NCI-H1092 treated with DMSO at 0.1 percent for 48 hours (cell line): ENCODE results near the gene ZMYND8.
"Not testable (repeated sequence)": the region's sequence is repeated elsewhere in the genome, so short reads cannot be mapped to it uniquely, and the experiment has no call there.

ENCODE experiments used
- DNase-seq: peaks from one replicate; lab custom pipeline; 2025; lab: John Stamatoyannopoulos, UW

ZMYND8 gene

DNA sequence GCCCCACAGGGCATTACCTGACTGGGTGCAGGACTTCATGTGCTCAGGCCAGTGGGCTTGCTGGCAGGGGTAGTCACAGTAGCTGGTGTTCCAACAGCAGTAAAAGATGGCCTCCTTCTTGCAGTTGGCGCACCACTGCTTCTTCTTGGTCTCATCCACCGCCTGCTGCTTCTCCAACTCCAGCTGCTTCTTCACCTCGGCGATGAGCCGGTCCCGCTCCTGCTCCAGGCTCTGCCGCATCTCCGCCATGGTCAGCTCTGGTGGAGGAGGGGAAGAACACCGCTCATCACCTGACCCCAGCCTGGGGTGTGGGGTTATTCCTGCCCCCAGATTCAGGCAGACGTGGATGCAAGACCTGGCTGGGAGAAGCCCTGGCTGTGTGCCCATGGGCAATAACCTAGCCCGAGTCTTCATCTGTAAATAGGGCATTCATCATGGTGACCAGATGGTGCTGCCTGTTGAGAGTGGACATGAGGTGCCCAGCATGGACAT, 132.2 kb downstream of the ZMYND8 start:
- DNase-seq = no peak

DNA sequence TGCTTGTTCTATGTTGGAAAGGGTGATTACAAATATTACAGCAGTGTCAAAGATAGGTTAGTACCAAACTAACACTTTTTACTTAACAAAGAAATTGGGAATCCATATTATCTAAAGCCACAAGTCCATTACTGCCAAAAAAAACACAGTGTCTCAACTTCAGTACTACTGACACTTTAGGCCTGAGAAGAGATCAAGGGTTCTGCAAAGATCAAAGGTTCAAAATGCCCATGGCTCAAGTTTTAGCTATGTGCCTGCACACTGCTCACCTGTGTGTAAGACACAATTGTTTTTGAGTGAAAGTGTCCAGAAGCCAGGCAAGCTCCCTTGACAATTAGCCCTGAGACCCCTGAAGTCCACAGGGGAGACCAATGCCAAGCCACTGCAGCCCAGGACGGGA, 132.6 kb downstream of the ZMYND8 start:
- no peak for DNase-seq

GRCh38 chr20:47222468-47223119, 133.9 kb downstream of the ZMYND8 start:
- no peak for DNase-seq

- DNase-seq = no peak
These were observed 135.4 kb downstream of the ZMYND8 start for GRCh38 chr20:47221036-47221625.

DNA sequence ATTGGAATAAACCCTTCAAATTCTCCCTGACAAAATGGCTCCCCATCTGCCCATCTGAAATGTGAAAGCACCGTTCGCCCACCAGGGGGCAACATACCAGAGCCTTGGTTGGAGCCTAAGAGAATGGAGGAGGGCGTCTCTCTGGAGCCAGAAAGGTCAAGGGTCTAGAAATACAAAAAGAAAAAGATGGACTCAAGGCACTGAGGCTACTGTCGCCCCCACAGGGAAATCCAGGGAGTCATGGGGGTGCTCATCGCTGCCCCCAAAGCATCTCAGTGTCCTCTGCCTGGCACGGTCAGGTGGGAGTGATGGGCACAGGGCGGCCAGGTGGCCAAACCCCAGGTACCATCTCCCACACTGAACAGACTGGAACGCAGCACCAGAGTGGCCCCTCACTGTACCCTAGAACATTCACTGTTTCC, 136.3 kb downstream of the ZMYND8 start:
- no peak for DNase-seq

GRCh38 chr20:47217482-47218446, 138.7 kb downstream of the ZMYND8 start:
- no peak for DNase-seq

GRCh38 chr20:47216819-47217410, 139.6 kb downstream of the ZMYND8 start:
- DNase-seq = no peak

DNA sequence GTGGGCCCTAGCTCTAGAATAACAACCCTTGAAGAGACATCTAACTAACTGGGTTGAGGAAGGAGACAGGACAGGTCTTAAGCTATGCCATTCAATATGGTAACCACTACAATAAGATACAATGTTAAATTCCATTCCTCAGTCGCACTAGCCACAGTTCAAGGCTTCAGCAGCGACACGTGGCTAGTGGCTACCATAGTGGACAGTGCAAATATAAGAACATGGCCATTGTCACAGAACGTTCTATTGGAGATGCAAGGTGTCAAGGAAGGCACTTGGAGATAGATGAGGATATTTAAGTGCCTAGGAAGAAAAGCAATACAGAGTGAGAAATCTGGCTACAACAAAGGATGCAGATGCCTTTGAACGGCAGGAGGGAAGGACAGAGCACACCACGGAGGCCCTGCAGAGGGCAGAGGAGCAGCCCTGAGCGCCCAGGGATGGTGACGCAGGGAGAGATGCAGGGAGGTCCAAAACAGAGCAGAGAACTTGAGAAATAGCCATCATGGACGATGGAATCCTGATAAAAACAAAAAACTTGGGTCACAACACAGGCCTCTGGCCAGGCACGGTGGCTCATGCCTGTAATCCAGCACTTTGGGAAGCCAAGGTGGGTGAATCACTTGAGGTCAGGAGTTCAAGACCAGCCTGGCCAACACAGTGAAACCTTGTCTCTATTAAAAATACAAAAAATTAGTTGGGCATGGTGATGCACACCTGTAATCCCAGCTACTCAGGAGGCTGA, 140.7 kb downstream of the ZMYND8 start:
- no peak for DNase-seq

DNA sequence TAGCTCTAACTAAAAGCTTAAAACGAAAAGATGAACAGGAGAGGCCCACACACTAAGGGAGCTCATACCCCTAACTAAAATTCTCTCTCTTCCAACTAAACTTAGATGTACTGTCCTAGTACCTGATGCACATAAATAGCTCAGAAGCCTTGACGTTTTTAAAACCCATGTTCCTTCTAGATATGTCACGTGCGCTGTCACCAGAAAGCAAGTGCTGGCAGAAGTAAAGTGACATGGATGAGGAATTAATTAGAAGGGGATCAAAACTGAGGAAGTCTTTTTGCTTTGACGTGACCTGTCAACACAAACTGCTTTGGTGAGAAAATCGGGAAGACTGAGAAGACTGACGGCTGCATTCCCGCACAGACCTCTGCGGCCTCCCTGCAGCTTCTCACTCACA, 142.5 kb downstream of the ZMYND8 start:
- no peak for DNase-seq

DNA sequence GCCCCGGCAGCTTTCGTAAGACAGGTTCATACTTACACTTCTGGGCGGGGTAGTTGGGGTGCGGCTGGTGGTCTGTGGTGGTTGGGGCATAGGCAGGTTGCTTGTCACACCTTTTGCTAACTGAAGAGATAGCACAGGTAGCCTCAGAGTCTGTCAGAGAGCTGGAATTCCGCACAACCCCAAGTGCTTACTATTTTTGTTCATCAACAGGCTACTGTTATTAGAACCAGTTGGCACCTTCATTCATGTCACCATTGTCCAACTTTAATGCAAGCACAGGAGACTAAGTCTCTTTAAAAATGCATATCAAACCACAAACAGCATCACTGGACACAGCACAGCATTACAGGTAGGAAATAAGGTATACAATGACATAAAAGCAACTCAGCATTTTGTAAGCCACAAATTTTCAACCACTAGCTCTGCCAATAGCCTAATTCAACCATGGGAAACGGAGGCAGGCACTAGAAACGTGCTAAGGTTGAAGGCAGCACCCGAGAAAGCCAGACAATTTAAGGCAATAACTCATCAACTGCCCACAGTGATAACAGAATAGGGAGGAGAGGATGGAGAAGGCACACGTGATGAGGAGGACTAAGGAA, 143.8 kb downstream of the ZMYND8 start:
- DNase-seq = no peak

- DNase-seq = no peak
These were observed 145.5 kb downstream of the ZMYND8 start for GRCh38 chr20:47211036-47211435.

DNA sequence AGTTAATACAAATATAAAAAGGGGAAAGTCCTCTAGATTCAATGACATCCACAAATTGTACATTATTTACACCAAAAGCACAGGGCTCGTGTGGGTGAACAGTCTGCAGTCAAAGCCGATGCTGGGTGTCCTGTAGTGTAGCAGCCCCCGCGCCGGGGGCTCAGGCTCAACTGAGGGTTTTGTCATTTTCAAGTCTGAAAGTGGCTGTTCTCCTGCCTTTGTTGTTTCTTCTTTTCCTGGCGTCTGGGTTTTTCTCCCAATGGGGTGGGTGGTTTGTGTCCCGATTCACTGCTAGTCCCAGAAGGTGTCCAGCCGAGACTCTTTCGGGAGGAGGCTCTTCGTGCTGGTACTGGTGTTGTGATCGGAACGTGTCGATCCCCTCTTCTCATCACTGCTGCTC, 146.0 kb downstream of the ZMYND8 start:
- DNase-seq = no peak

DNA sequence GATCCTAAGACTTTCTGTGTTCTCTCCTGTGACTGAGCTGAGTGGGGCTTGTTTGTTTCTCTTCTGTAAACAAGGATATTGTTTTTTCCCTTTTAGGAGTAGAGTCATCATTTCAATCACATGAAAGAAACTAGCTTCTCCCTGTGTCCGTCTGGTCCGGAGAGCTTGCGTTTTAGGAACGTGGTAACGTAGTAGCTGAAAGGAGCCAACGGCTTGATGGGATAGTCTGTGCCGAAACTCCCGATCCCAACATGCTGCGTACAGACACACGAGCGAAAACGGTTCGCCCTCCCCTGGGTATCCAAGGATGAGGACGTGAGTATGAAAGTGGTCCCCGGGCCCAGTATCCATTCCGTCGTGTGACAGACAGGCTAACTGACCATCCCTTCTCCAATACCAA, 146.5 kb downstream of the ZMYND8 start:
- DNase-seq = no peak

DNA sequence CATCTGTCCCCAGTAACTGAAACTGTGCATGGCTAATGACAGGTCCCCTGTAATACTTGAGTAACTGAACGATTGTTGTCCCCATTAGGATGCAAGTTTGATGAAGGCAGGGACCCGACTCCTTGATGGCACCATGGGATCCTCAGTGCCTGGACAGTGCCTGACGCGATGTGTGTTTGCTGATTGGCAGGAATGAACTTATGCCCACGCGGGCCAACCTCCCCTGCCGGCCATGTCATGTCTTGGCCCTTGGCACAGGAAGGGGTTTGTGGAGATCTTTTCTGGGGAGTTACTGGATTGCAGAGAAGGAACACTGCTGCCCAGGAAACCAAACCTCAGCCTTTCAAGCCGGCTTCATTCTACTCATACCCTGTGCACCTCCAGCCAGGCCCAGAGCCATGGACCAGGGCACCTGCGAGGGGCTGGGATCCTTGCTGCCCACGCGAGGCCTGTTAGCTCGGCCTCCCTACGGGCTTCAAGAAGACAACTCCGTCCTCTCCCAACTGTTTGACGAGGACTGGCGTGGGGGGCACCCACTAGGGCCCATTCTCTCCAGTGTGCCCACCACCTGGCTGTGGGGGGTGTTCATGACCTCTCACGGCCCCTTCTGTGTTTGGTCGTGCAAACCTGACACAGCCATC, 147.8 kb downstream of the ZMYND8 start:
- no peak for DNase-seq

DNA sequence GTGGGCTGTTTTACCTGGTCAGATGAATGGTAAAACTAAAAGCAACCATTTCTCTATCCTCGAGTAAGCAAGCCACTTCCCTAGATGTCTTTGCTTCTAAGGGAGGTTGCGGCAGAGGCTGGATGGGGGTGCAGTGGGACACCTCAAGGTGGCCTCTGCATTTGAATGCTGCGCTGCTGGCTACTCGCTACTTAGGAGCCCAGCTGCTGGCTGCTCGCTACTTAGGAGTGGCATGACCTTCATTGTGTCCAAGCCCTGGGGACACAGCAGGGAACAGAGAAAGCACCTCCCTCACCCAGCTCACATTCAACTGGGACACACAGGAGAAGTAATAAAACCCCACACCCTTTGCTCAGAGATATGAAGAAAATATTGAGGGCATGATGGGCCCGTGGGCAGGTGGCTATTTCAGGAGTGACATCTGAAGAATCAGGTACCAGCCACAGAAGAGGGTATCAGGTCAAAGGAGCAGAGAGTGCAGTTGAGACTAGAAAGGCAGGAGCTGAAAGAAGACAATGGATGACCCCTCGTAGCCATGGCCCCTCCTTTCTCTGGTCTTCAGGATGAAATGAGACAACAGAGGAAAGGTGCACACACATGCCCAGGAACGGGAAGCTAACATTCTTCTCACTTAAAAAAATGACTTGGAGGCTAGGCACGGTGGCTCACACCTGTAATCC, 149.4 kb downstream of the ZMYND8 start:
- no peak for DNase-seq

- not testable (repeated sequence) for DNase-seq
These were observed 149.9 kb downstream of the ZMYND8 start for GRCh38 chr20:47206552-47206951.

DNA sequence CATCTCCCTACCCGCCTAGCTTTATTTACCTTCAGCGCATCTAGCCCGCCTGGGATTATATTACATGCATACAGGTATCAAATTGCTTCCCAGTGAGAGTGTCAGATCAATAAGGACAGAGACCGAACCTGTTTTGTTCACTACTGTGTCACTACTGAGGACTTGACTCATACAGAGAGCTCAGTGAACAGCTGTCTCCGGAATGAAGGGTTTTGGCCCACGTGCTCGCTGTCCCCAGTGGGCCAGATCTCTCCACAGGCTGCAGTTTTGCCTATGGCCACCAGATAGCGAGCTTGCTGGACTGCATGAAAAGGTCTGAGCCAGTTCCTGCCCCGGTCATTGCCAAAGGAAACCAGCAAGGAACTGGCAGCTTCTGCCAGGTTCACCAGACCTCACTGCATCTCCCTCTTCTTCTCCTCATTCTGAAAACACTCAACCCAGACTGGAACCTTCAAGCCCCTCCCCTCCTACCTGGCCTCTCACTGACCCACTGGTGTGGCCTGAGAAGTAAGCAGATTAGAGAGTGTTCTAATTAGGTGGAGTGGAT, 150.8 kb downstream of the ZMYND8 start:
- peak; percentile 79 for DNase-seq

- not testable (repeated sequence) for DNase-seq
These were observed 151.7 kb downstream of the ZMYND8 start for GRCh38 chr20:47204850-47205122.

- no peak for DNase-seq
These were observed 152.3 kb downstream of the ZMYND8 start for GRCh38 chr20:47204008-47204849.
